Activated T-helper 17 cell treated with anti-CD3 and anti-CD28 coated beads, Interleukin-2, amount 50 U/mL, for 72 hours (primary cell): ENCODE measurements around the gene PDCD4. TPM values are rescaled to one million over a fixed set of nuclear protein-coding genes. Genes with fewer than 3 reads are reported as not detected.
"Not testable (repeated sequence)": the region's sequence is repeated elsewhere in the genome, so short reads cannot be mapped to it uniquely, and the experiment has no call there.

Experiments
- ATAC-seq: fragments of 150-1000 bp; cut with Tn5 transposase; replicated peaks from 2 replicates; pipeline ENCODE4 v1.10.0; 2021; ENCODE audit warnings: mild to moderate bottlenecking, moderate library complexity
- H3K27ac Mint-ChIP-seq: one replicate; pipeline ENCODE4 v1.8.0; 2022; ENCODE audit warnings: mixed read lengths
- H3K27me3 Mint-ChIP-seq: one replicate; pipeline ENCODE4 v1.8.0; 2022; ENCODE audit warnings: mixed read lengths
- H3K36me3 Mint-ChIP-seq: one replicate; pipeline ENCODE4 v1.8.0; 2022; ENCODE audit warnings: low read depth, mild to moderate bottlenecking, mixed read lengths
- H3K4me1 Mint-ChIP-seq: one replicate; pipeline ENCODE4 v1.8.0; 2022; ENCODE audit warnings: mixed read lengths
- H3K4me3 Mint-ChIP-seq: one replicate; pipeline ENCODE4 v1.8.0; 2022; ENCODE audit warnings: mild to moderate bottlenecking, mixed read lengths
- H3K9me3 Mint-ChIP-seq: one replicate; pipeline ENCODE4 v1.8.0; 2022; ENCODE audit warnings: mixed read lengths
- total RNA-seq, 2 donors: library from RNA; stranded (reverse); gene quantifications; one replicate each; pipeline ENCODE4 v1.2.3, GENCODE V29; 2022

Gene PDCD4
- total RNA-seq, 2 donors from 2014 or later, result 59.0 to 140 TPM

DNA sequence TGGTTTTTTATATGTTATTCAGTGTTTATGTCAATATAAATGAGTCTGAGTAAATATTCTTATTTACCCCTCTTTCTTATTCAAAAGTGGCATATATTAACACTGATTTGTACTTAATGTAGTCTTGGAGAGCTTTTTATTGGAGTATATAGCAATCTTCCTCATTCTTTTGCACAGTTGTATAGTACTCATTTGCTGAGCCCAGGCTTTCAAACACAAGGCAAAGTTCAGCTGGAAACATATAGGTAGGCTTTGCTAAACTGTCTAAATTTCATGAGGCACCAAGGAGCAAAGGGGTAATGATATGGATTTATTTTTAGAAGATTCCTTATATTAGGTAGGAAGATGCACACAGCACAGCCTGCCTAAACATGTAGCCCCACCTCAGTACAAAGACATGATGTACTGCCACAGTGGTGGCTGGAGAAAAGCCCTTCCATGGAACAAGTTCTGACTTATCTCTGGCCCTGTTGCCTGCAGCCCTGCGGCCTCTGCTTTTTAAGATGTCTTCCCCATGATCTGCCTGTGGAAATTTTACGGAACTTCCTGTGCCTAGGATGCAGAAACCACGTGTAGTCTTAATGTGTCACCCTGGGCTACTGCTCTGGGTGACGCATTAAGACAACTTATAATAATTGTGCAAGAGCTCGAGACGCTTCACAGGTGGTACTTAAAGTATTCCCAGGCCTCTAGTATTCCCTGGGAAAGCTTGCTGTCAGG is 9.6 kb upstream of the PDCD4 start:
- Mint-ChIP-seq H3K27ac (peak overlapping the region; percentile 95), H3K9me3 (peaks cover 4% of the 10 kb centered on the region)

GRCh38 chr10:110862961-110863360 is 8.8 kb upstream of the PDCD4 start:
- H3K27me3 Mint-ChIP-seq, result no peaks in the 10 kb centered on the region
- H3K9me3 Mint-ChIP-seq, result peaks cover 4% of the 10 kb centered on the region
- H3K4me1 Mint-ChIP-seq, result peaks cover 71% of the 10 kb centered on the region
- H3K4me3 Mint-ChIP-seq, result peak overlapping the region; percentile 85
- peak overlapping the region; percentile 95 for H3K27ac Mint-ChIP-seq
- no peaks in the 10 kb centered on the region for H3K36me3 Mint-ChIP-seq
- no peak for ATAC-seq

More for the DNA sequence above, 9.6 kb upstream of the PDCD4 start:
- H3K27me3 Mint-ChIP-seq, result no peaks in the 10 kb centered on the region
- ATAC-seq, result no peak
- peaks cover 73% of the 10 kb centered on the region for H3K4me1 Mint-ChIP-seq
- no peaks in the 10 kb centered on the region for H3K36me3 Mint-ChIP-seq
- H3K4me3 Mint-ChIP-seq, result peak overlapping the region; percentile 85

GRCh38 chr10:110863361-110863760 is 8.4 kb upstream of the PDCD4 start:
- Mint-ChIP-seq H3K27ac (peak overlapping the region; percentile 95), H3K4me3 (peak overlapping the region; percentile 85), H3K27me3 (no peaks in the 10 kb centered on the region), H3K9me3 (peaks cover 1% of the 10 kb centered on the region), H3K4me1 (peaks cover 68% of the 10 kb centered on the region), H3K36me3 (no peaks in the 10 kb centered on the region)
- no peak for ATAC-seq

GRCh38 chr10:110863956-110864355 is 7.8 kb upstream of the PDCD4 start:
- no peak for ATAC-seq
- peaks cover 66% of the 10 kb centered on the region for H3K4me1 Mint-ChIP-seq
- H3K27me3 Mint-ChIP-seq, result no peaks in the 10 kb centered on the region
- H3K4me3 Mint-ChIP-seq, result peak overlapping the region; percentile 85
- peak overlapping the region; percentile 95 for H3K27ac Mint-ChIP-seq
- no peaks in the 10 kb centered on the region for H3K9me3 Mint-ChIP-seq
- no peaks in the 10 kb centered on the region for H3K36me3 Mint-ChIP-seq

DNA sequence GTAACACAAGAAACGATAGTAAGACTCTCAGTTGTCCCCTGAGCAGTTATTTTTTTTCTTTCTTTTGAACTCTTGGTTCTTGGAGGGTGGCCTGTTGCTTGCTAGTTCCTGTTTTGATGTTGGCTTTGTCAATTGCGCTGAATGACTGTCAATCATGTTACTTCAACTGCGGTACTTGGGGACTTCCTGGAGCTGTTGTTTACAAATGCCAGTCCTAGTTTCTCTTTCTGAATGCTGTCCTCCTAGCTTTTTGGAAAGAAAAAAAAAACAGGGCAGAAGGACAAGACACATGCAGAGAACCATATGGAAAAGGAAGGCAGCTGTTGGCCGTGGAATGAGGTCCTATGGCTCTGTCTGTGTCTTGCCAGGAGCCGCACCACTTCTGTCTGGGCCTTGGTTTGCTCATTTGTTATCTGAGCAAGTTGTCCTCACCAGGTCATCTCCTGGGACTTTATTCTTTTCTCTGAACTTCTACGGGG is 7.0 kb upstream of the PDCD4 start:
- Mint-ChIP-seq H3K9me3 (no peaks in the 10 kb centered on the region), H3K4me1 (peaks cover 73% of the 10 kb centered on the region), H3K27ac (peak overlapping the region; percentile 95), H3K27me3 (no peaks in the 10 kb centered on the region), H3K4me3 (peak overlapping the region; percentile 85), H3K36me3 (no peaks in the 10 kb centered on the region)
- peak; percentile 84 for ATAC-seq

DNA sequence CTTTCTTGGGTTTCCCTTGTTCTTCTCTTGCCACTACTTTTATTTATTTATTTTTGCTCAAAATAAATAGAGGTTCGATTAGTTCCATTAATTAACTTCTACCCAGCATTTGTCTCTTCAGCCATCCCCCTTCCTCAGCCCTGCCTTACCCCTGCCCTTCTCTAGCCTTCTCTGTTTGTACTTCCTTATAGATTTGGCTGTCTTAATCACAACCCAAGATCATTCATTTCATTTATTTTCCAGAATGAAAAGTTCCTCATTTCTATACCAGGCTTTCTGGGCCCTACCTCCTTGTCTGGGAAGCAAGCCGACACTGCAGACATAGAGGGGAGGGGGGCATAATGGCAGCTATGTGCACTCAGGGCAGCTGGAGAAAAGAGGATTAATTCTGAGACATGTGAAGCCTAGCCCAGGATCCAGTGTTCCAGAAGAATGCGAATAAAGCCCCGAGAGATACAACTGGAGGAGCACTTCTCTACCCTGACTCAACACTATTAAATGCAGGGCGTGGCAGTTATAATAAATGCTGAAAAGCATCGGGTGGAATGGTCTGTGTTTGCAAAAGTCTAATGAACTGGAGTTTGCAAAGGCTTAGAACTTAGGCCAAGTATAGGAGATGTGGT is 6.4 kb upstream of the PDCD4 start:
- Mint-ChIP-seq H3K27ac (peak overlapping the region; percentile 95), H3K27me3 (no peaks in the 10 kb centered on the region), H3K4me1 (peaks cover 74% of the 10 kb centered on the region), H3K9me3 (no peaks in the 10 kb centered on the region), H3K36me3 (no peaks in the 10 kb centered on the region), H3K4me3 (peak overlapping the region; percentile 85)
- ATAC-seq, result no peak

DNA sequence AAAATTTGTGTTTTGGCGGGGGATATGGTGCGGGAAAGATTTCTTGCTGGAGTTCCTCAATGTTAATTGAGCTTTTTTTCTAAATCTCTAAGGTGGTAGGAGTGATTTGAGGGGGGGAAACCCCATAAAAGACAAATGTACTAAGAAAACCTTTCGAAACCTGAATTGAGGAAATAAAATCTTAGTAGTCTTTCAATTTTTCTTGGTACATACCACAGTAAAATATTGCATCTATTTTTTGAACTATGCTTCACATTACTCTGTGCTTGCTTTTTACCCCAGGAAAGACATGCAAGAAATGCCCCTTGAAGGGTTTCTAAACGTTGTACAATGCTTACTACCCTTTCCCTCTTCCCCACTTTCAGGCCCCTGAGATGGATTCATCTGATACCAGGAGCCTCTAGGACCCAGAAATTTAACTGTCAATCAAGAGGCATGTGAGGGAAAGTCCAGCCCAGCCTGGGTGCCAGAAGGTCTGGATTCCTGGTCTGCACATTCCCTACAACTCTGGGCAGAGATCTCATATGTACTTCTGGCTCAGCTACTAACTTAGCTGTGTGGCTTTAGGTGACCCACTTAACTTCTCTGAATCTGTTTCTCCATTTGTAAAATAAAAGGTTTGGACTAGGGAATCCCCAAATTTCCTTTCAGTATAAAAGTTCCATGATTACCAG is 5.8 kb upstream of the PDCD4 start:
- H3K27me3 Mint-ChIP-seq, result no peaks in the 10 kb centered on the region
- H3K27ac Mint-ChIP-seq, result peak overlapping the region; percentile 95
- no peaks in the 10 kb centered on the region for H3K36me3 Mint-ChIP-seq
- ATAC-seq, result no peak
- H3K4me1 Mint-ChIP-seq, result peaks cover 74% of the 10 kb centered on the region
- H3K4me3 Mint-ChIP-seq, result peak overlapping the region; percentile 85
- H3K9me3 Mint-ChIP-seq, result no peaks in the 10 kb centered on the region

- H3K27ac Mint-ChIP-seq, result peak overlapping the region; percentile 88
- not testable (repeated sequence) for H3K36me3 Mint-ChIP-seq, ATAC-seq, H3K9me3 Mint-ChIP-seq, H3K27me3 Mint-ChIP-seq
- peaks cover 69% of the 10 kb centered on the region for H3K4me1 Mint-ChIP-seq
- H3K4me3 Mint-ChIP-seq, result peak overlapping the region; percentile 85
Measured at GRCh38 chr10:110867011-110867806, 4.5 kb upstream of the PDCD4 start.

DNA sequence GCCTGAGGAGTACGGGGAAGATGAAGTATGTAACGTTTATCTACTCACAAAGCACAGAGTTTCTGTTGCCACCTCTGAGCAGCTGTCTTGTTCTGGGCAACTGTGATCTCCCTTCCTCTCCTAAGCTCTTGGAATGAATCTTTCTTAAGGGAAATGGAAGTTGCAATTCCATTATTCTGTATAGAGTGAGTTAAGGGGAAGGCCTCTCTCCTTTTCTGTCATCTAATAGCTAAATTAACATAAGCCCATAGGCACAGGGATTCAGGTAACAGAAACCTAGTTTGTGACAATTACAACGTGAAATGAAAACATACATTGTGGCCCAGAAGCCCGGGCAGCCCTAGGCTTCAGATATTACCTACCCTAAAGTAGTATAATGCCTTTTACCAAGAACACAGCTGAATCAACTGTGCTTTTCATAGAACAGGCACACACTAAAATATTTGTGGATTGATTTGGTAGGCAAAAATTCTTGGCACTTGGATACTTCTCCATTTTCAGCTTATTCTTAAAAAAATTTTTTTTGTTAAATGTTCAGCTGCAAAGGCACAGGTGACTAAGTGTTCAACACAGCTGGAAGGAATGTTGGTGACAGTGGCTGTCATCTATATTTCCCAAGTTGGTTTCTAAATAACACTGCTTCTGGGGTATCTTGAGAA is 3.8 kb upstream of the PDCD4 start:
- Mint-ChIP-seq H3K36me3 (peaks cover 12% of the 10 kb centered on the region), H3K4me3 (peak overlapping the region; percentile 85), H3K27me3 (no peaks in the 10 kb centered on the region), H3K4me1 (peaks cover 62% of the 10 kb centered on the region), H3K27ac (peak overlapping the region; percentile 88), H3K9me3 (no peaks in the 10 kb centered on the region)
- no peak for ATAC-seq

DNA sequence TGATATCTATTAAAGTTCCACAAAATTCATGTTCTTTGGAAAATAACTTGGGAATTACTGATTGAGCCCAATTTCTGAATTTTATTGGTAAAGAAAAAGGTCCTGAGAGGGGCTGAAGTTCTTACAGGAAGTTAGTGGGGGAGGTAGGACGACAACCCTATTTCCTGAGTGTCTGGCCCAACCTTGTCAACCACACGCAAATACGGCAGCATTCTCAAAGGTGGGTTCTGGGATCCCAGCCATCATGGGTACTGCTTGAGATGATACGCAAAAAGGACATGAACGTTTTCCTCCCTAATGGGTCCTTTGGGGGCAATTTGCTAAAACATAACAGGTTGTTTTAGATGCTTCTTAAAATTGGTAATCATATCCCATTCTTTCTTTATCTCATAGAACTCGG is 2.7 kb upstream of the PDCD4 start:
- peak overlapping the region; percentile 85 for H3K4me3 Mint-ChIP-seq
- H3K27me3 Mint-ChIP-seq, result no peaks in the 10 kb centered on the region
- no peak for ATAC-seq
- H3K27ac Mint-ChIP-seq, result peak overlapping the region; percentile 88
- H3K9me3 Mint-ChIP-seq, result no peaks in the 10 kb centered on the region
- peaks cover 22% of the 10 kb centered on the region for H3K36me3 Mint-ChIP-seq
- H3K4me1 Mint-ChIP-seq, result peaks cover 52% of the 10 kb centered on the region

- Mint-ChIP-seq H3K27ac (peak overlapping the region; percentile 88), H3K27me3 (no peaks in the 10 kb centered on the region), H3K9me3 (no peaks in the 10 kb centered on the region), H3K4me3 (peak overlapping the region; percentile 85), H3K36me3 (peaks cover 30% of the 10 kb centered on the region), H3K4me1 (peaks cover 36% of the 10 kb centered on the region)
- no peak for ATAC-seq
Measured at GRCh38 chr10:110870823-110871297, 868 bp upstream of the PDCD4 start.

GRCh38 chr10:110872145-110872983 is 636 bp downstream of the PDCD4 start:
- Mint-ChIP-seq H3K27ac (peak overlapping the region; percentile 91), H3K36me3 (peaks cover 41% of the 10 kb centered on the region), H3K9me3 (no peaks in the 10 kb centered on the region), H3K27me3 (no peaks in the 10 kb centered on the region), H3K4me3 (peak overlapping the region; percentile 85), H3K4me1 (peaks cover 32% of the 10 kb centered on the region)
- ATAC-seq, result peak; percentile 74
